NCI-H2227 treated with DMSO at 0.1 percent for 48 hours (cell line): ENCODE results near the gene SETSIP.
"Not testable (repeated sequence)": the region's sequence is repeated elsewhere in the genome, so short reads cannot be mapped to it uniquely, and the experiment has no call there.

Source experiments
- DNase-seq: peaks from one replicate; lab custom pipeline; 2025; lab: John Stamatoyannopoulos, UW

Gene SETSIP

GRCh38 chr1:92045766-92046495, 29.3 kb downstream of the SETSIP start:
- DNase-seq, result no peak

DNA sequence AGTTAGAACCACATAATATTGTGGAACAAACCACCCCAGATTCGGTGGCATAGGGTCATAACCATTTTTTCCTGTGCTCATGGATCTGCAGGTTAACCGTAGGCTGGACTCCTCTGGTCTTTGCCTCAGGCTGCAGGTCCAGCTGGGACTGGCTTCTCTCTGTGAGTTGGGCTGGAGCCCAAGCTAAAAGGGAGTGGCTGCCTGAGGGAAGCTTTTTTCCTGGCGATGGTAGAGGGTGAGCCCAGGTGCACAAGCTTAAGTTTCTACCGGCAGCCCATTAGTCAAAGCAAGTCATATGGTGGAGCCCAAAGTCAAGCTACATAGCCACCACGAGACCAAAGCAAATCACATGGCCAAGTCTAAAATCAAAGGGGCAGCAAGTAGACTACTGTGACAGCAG, 31.6 kb downstream of the SETSIP start:
- no peak for DNase-seq

DNA sequence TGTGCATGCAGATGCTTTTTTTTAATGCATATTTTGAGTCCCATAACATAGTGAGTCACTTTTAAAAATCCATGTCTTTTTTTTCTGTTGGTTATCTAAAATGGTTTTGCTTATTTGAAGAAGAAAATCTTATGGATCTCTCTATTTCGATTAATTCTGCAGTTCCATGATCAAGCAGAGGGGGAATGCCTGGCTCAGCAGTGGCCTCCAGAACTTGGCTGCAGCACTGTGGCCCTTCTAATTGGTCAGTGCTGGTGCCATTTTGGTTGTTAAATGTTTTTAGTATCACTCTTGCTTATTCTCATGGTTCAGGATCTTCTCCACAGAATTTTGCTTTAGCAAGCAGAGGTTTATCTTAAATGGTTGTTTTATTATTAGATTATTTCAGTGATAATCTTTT, 34.2 kb downstream of the SETSIP start:
- DNase-seq, result no peak

DNA sequence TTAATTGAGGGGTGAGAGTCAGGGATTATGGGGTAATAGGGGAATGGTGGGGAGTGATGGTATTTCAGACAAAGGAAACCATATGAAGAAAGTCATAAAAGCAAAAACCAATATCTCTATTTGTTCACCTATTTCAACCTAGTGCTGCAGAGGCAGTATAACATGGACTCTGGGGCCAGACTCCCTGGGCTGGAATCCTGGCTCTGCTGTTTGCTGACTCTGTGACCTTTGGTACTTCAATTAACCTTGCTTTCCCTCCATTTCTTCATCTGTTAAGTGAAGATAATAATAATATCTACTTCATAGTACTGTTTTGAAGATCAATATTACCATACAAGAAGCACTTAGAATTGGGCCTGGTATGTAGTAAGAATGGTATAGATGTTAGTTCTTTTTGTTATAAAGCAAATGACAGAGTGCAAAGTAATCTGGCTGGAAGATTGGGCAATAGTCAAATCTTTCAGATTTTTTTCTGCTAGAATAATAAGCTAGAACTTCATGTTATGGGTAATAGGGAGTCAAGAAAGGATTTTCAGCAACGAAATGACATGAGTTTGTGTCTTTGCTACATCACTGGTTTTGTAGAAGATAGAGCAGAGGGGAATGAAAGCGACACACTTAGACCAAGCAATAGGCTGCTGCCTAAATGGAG, 36.4 kb downstream of the SETSIP start:
- DNase-seq, result no peak

- peak; percentile 12 for DNase-seq
Measured at GRCh38 chr1:92037400-92037799, 37.8 kb downstream of the SETSIP start.

- no peak for DNase-seq
Measured at GRCh38 chr1:92031281-92032110, 43.7 kb downstream of the SETSIP start.

GRCh38 chr1:92030656-92031107, 44.5 kb downstream of the SETSIP start:
- DNase-seq, result no peak

DNA sequence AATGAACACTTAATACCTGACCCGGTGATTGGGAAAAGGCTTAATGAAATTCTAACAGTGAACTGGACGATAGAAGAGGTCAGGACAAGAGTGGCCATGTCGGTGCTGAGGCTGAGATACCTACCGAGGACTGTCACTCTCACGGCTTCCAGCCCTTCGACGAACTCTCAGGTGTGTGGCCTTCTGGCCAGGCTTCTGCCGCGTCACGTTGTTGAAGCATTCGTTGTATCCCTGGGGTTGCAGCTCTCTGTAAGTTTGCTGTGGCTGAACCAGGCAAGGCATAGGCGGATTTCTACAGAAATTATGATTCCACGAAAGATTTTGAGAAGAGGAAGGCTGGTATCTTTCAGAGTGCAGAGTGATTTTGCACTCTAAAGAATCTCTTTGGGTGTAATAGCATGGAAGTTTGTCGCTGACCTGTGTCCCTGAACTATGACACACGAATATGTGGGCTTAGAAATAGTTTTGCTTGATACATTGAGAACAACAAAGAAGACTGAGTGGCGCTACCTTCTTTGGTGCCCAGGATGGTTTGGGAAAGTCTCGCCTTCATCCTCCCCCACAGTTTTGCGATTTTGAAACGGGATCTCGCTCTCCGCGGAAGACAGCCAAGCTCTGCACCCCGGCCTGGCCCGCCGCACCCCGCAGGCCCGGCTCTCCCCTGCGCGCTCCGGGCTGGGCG, 45.8 kb downstream of the SETSIP start:
- no peak for DNase-seq

- no peak for DNase-seq
Measured at GRCh38 chr1:92026806-92027205, 48.4 kb downstream of the SETSIP start.

- not testable (repeated sequence) for DNase-seq
Measured at GRCh38 chr1:92026042-92026441, 49.2 kb downstream of the SETSIP start.
